EH (cell line): ENCODE results near the gene THRA.
A peak's percentile ranks its signal among the peaks of the same experiment; 100 is the strongest.

ENCODE experiments used
- DNase-seq: peaks from one replicate; pipeline ENCODE4 v3.0.0-alpha.2; 2015; ENCODE audit warnings: low read depth

Gene THRA

GRCh38 chr17:40026816-40027613 is 35.8 kb upstream of the THRA start:
- peak; percentile 84 for DNase-seq

- no peak for DNase-seq
These were observed 35.2 kb upstream of the THRA start for GRCh38 chr17:40027614-40028012.

- DNase-seq, result no peak
These were observed 34.2 kb upstream of the THRA start for GRCh38 chr17:40028595-40028994.

- no peak for DNase-seq
These were observed 31.1 kb upstream of the THRA start for GRCh38 chr17:40031706-40032105.

- DNase-seq, result no peak
These were observed 30.1 kb upstream of the THRA start for GRCh38 chr17:40032322-40033320.

GRCh38 chr17:40033339-40033738 is 29.4 kb upstream of the THRA start:
- no peak for DNase-seq

- DNase-seq, result no peak
These were observed 28.2 kb upstream of the THRA start for GRCh38 chr17:40034426-40035161.

- peak; percentile 46 for DNase-seq
These were observed 27.6 kb upstream of the THRA start for GRCh38 chr17:40035162-40035559.

GRCh38 chr17:40038882-40039513 is 23.8 kb upstream of the THRA start:
- DNase-seq, result peak; percentile 91

- no peak for DNase-seq
These were observed 21.6 kb upstream of the THRA start for GRCh38 chr17:40041196-40041595.

- no peak for DNase-seq
These were observed 6.3 kb upstream of the THRA start for GRCh38 chr17:40056379-40057015.

GRCh38 chr17:40058186-40058784 is 4.5 kb upstream of the THRA start:
- DNase-seq, result peak; percentile 49

- DNase-seq, result no peak
These were observed 3.9 kb upstream of the THRA start for GRCh38 chr17:40058865-40059264.

- no peak for DNase-seq
These were observed 2.9 kb upstream of the THRA start for GRCh38 chr17:40059729-40060475.

- DNase-seq, result no peak
These were observed 1.7 kb upstream of the THRA start for GRCh38 chr17:40060887-40061608.

- DNase-seq, result no peak
These were observed 1.1 kb upstream of the THRA start for GRCh38 chr17:40061609-40062038.

GRCh38 chr17:40063187-40063771 is 514 bp downstream of the THRA start:
- DNase-seq, result peak; percentile 35

- DNase-seq, result no peak
These were observed 1.3 kb downstream of the THRA start for GRCh38 chr17:40063901-40064531.
